Neural cell (in vitro differentiated cells): Measurements from ENCODE around the gene ANAPC15. TPM values are rescaled to one million over a fixed set of nuclear protein-coding genes. Genes with fewer than 3 reads are reported as not detected.

Source experiments
- H2AFZ ChIP-seq: fragments of 200-600, 300-800 bp; sonication (generic), shearing (Covaris generic); 2 replicates; pipeline ENCODE4 v1.6.0; 2014; ENCODE audit warnings: low read depth, mild to moderate bottlenecking, antibody characterized with exemption, low read length, moderate library complexity
- H3F3A ChIP-seq: fragments of 200-600 bp; shearing (Covaris generic); 2 replicates; pipeline ENCODE4 v1.6.1; 2016; ENCODE audit warnings: mild to moderate bottlenecking, moderate library complexity, mixed read lengths, antibody characterized with exemption, low read length; ENCODE audit not compliant: insufficient read depth, poor library complexity, severe bottlenecking
- H3K27ac ChIP-seq: fragments of 200-600, 300-800 bp; sonication (generic), shearing (Covaris generic); 2 replicates; pipeline ENCODE4 v1.5.1; 2014; ENCODE audit warnings: mild to moderate bottlenecking, low read length, moderate library complexity
- H3K27me3 ChIP-seq: fragments of 300-800, 200-600 bp; sonication (generic), shearing (Covaris generic); 2 replicates; pipeline ENCODE4 v1.6.0; 2014; ENCODE audit warnings: mild to moderate bottlenecking, low read depth, low read length, moderate library complexity; ENCODE audit not compliant: insufficient read depth
- H3K36me3 ChIP-seq: fragments of 300-800, 200-600 bp; sonication (generic), shearing (Covaris generic); 2 replicates; pipeline ENCODE4 v1.5.1; 2014; ENCODE audit warnings: mild to moderate bottlenecking, antibody characterized with exemption, low read length, moderate library complexity; ENCODE audit not compliant: insufficient read depth
- H3K4me2 ChIP-seq: fragments of 300-800, 200-600 bp; sonication (generic), shearing (Covaris generic); 2 replicates; pipeline ENCODE4 v1.6.0; 2014; ENCODE audit warnings: mild to moderate bottlenecking, low read length
- H3K4me3 ChIP-seq: fragments of 300-800, 200-600 bp; sonication (generic), shearing (Covaris generic); 2 replicates; pipeline ENCODE4 v1.5.1; 2014; ENCODE audit warnings: mild to moderate bottlenecking, low read length, moderate library complexity
- H3K79me2 ChIP-seq: fragments of 200-600 bp; shearing (Covaris generic); replicated peaks from 2 replicates; pipeline ENCODE4 v1.6.0; 2014; ENCODE audit warnings: mild to moderate bottlenecking, low read length, moderate library complexity; ENCODE audit not compliant: insufficient read depth
- H3K9ac ChIP-seq: fragments of 300-800, 200-600 bp; sonication (generic), shearing (Covaris generic); 2 replicates; pipeline ENCODE4 v1.6.1; 2016; ENCODE audit warnings: mild to moderate bottlenecking, low read length, mixed read lengths
- H3K9me2 ChIP-seq: fragments of 200-600 bp; shearing (Covaris generic); 2 replicates; pipeline ENCODE4 v1.6.1; 2016; ENCODE audit warnings: mild to moderate bottlenecking, low read length, mixed read lengths; ENCODE audit not compliant: insufficient read depth
- H3K9me3 ChIP-seq: fragments of 200-600, 300-800 bp; sonication (generic), shearing (Covaris generic); 2 replicates; pipeline ENCODE4 v1.6.1; 2016; ENCODE audit warnings: mild to moderate bottlenecking, mixed run types, low read length, moderate library complexity, mixed read lengths
- H4K20me1 ChIP-seq: fragments of 200-600 bp; shearing (Covaris generic); 2 replicates; pipeline ENCODE4 v1.6.1; 2016; ENCODE audit warnings: mild to moderate bottlenecking, mixed run types; ENCODE audit not compliant: insufficient read depth
- EP300 ChIP-seq: fragments of 450-650 bp; conservative IDR thresholded peaks from 2 replicates; pipeline ENCODE4 v1.6.1; 2014; ENCODE audit warnings: antibody characterized with exemption, mild to moderate bottlenecking, moderate library complexity; ENCODE audit not compliant: poor library complexity, severe bottlenecking
- EZH2 ChIP-seq: fragments of 200-600, 300-800 bp; shearing (Covaris generic), sonication (generic); IDR thresholded peaks from 2 replicates; pipeline ENCODE4 v1.6.1; 2014; ENCODE audit warnings: antibody characterized with exemption, low read length, borderline replicate concordance, mild to moderate bottlenecking; ENCODE audit not compliant: insufficient read depth, poor library complexity, severe bottlenecking
- MXI1 ChIP-seq: fragments of 450-650 bp; conservative IDR thresholded peaks from 2 replicates; pipeline ENCODE4 v1.6.1; 2014; ENCODE audit warnings: antibody characterized with exemption, mild to moderate bottlenecking; ENCODE audit not compliant: poor library complexity, severe bottlenecking
- POLR2AphosphoS5 ChIP-seq: IDR thresholded peaks from 2 replicates; pipeline ENCODE4 v1.6.1; 2012
- RAD21 ChIP-seq: fragments of 450-650 bp; conservative IDR thresholded peaks from 2 replicates; pipeline ENCODE4 v1.6.1; 2014; ENCODE audit warnings: antibody characterized with exemption, mild to moderate bottlenecking, moderate library complexity
- SMC3 ChIP-seq: fragments of 450-650 bp; conservative IDR thresholded peaks from 2 replicates; pipeline ENCODE4 v1.6.1; 2014; ENCODE audit warnings: antibody characterized with exemption, mild to moderate bottlenecking, moderate library complexity; ENCODE audit not compliant: poor library complexity
- TAF1 ChIP-seq: IDR thresholded peaks from 2 replicates; pipeline ENCODE4 v1.6.1; 2012; ENCODE audit warnings: low read depth
- polyA plus RNA-seq: library from polyadenylated mRNA; depleted of rRNA; stranded (reverse); fragments of >200 nt; gene quantifications from 2 replicates; pipeline ENCODE4 v1.2.3, GENCODE V29; 2014
- TF ChIP-seq, protein P1 (sequence below): IDR thresholded peaks from 2 replicates; pipeline ENCODE4 v1.6.1; 2012; ENCODE audit warnings: borderline replicate concordance
- TF ChIP-seq, protein P2 (sequence below): fragments of 450-650 bp; IDR thresholded peaks from 2 replicates; pipeline ENCODE4 v1.5.1; 2014; ENCODE audit warnings: antibody characterized with exemption, mild to moderate bottlenecking, moderate library complexity; ENCODE audit not compliant: poor library complexity, severe bottlenecking

The ANAPC15 gene
- polyA plus RNA-seq, 1 donor from 2014 or later, result 64.6 TPM

DNA sequence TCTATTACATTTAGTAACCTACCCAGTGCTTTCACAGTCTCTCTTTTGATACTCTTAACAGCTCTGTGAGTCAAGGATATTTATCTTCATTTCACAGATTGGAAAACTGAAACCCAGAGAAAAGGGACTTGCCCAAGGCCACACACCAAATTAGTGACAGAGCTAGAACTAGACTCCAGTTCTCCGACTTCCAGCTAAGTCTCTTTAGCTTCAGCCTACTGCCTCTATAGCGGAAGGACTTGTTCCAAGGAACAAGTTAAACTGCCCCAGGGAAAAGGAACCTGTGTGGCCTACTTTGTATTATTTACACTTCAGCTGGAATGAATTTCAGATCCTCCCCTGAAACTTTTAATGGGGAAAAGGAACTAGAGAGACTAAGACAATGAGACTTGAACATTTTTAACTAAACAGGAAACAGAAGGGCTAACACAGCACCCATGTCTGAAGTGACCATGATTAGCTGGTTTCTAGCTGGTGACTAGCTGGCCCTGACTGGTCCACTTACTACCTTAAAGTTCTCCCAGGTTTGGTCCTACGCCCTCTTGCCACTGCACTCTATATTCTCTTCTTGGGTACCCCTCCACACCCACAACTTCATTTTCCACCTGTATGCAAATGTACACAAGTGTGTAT is 30.6 kb downstream of the ANAPC15 start:
- TF ChIP-seq SMC3 (no peak), RAD21 (no peak)
- Histone ChIP-seq H3F3A (no peaks in the 10 kb centered on the region), H4K20me1 (no peaks in the 10 kb centered on the region), H3K4me3 (no peak overlapping the region), H3K27me3 (no peaks in the 10 kb centered on the region), H3K27ac (peak overlapping the region; percentile 90), H3K4me2 (no peak overlapping the region), H3K9ac (no peak overlapping the region), H3K9me3 (no peaks in the 10 kb centered on the region), H3K79me2 (peaks cover 33% of the 10 kb centered on the region), H3K9me2 (no peaks in the 10 kb centered on the region), H3K36me3 (no peaks in the 10 kb centered on the region), H2AFZ (no peak overlapping the region)

GRCh38 chr11:72081184-72081644 is 31.3 kb downstream of the ANAPC15 start:
- Histone ChIP-seq H3K79me2 (peaks cover 40% of the 10 kb centered on the region), H3K27ac (peak overlapping the region; percentile 90), H2AFZ (peak overlapping the region; percentile 18), H3K9ac (peak overlapping the region; percentile 79), H3F3A (no peaks in the 10 kb centered on the region), H3K4me3 (peak overlapping the region; percentile 73), H3K36me3 (no peaks in the 10 kb centered on the region), H3K9me2 (no peaks in the 10 kb centered on the region), H3K4me2 (peak overlapping the region; percentile 50), H3K27me3 (no peaks in the 10 kb centered on the region), H4K20me1 (no peaks in the 10 kb centered on the region), H3K9me3 (no peaks in the 10 kb centered on the region)
- TF ChIP-seq, protein P1, sequence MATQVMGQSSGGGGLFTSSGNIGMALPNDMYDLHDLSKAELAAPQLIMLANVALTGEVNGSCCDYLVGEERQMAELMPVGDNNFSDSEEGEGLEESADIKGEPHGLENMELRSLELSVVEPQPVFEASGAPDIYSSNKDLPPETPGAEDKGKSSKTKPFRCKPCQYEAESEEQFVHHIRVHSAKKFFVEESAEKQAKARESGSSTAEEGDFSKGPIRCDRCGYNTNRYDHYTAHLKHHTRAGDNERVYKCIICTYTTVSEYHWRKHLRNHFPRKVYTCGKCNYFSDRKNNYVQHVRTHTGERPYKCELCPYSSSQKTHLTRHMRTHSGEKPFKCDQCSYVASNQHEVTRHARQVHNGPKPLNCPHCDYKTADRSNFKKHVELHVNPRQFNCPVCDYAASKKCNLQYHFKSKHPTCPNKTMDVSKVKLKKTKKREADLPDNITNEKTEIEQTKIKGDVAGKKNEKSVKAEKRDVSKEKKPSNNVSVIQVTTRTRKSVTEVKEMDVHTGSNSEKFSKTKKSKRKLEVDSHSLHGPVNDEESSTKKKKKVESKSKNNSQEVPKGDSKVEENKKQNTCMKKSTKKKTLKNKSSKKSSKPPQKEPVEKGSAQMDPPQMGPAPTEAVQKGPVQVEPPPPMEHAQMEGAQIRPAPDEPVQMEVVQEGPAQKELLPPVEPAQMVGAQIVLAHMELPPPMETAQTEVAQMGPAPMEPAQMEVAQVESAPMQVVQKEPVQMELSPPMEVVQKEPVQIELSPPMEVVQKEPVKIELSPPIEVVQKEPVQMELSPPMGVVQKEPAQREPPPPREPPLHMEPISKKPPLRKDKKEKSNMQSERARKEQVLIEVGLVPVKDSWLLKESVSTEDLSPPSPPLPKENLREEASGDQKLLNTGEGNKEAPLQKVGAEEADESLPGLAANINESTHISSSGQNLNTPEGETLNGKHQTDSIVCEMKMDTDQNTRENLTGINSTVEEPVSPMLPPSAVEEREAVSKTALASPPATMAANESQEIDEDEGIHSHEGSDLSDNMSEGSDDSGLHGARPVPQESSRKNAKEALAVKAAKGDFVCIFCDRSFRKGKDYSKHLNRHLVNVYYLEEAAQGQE, result no peak
- TF ChIP-seq POLR2AphosphoS5 (no peak), SMC3 (no peak), TAF1 (no peak), RAD21 (no peak), EZH2 (no peak), EP300 (no peak), MXI1 (no peak)
- TF ChIP-seq, protein P2, sequence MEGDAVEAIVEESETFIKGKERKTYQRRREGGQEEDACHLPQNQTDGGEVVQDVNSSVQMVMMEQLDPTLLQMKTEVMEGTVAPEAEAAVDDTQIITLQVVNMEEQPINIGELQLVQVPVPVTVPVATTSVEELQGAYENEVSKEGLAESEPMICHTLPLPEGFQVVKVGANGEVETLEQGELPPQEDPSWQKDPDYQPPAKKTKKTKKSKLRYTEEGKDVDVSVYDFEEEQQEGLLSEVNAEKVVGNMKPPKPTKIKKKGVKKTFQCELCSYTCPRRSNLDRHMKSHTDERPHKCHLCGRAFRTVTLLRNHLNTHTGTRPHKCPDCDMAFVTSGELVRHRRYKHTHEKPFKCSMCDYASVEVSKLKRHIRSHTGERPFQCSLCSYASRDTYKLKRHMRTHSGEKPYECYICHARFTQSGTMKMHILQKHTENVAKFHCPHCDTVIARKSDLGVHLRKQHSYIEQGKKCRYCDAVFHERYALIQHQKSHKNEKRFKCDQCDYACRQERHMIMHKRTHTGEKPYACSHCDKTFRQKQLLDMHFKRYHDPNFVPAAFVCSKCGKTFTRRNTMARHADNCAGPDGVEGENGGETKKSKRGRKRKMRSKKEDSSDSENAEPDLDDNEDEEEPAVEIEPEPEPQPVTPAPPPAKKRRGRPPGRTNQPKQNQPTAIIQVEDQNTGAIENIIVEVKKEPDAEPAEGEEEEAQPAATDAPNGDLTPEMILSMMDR, result no peak
